Endothelial cell of umbilical vein (primary cell): ENCODE measurements around the gene USP11. TPM values are rescaled to one million over a fixed set of nuclear protein-coding genes. Genes with fewer than 3 reads are reported as not detected.

Source experiments
- BruUV-seq: library from RNA; stranded (reverse); fragments of 400-500 nt; replicated peaks from 2 replicates; lab custom pipeline; 2021; lab: Mats Ljungman, UMichigan
- CTCF ChIA-PET: fragments of 300-600, 350-600 bp; sonication (Branson Sonifier 250); formaldehyde crosslinking; loops from one replicate; lab custom pipeline; 2021; ENCODE audit warnings: antibody characterized with exemption, inconsistent platforms; lab: Charles Lee
- POLR2A ChIA-PET: fragments of 300-600, 350-600 bp; sonication (Branson Sonifier 250); formaldehyde crosslinking; loops from one replicate; lab custom pipeline; 2021; ENCODE audit warnings: antibody characterized with exemption, inconsistent platforms; lab: Charles Lee
- DNase-seq: peaks from one replicate; pipeline ENCODE4 v3.0.0-alpha.2; 2011; ENCODE audit warnings: low read depth, low spot score
- FAIRE-seq: peaks from 2 replicates; lab custom pipeline; 2011; peaks lifted over from hg19 to GRCh38; lab: Jason Lieb, UNC
- H2AFZ ChIP-seq: 2 replicates; pipeline ENCODE4 v1.6.0; 2012; ENCODE audit warnings: low read depth, low read length, control low read depth, inconsistent platforms
- H3K27ac ChIP-seq: 2 replicates; pipeline ENCODE4 v1.5.1; 2011; ENCODE audit warnings: low read depth, mild to moderate bottlenecking, control low read depth, low read length, moderate library complexity; ENCODE audit not compliant: insufficient read depth
- H3K27me3 ChIP-seq, 2 experiments: 2 replicates each; pipeline versions ENCODE4 v1.6.0 to v1.6.1; 2011; ENCODE audit warnings: low read length in 2 of 2, mixed read lengths in 1 of 2; ENCODE audit not compliant: control insufficient read depth in 2 of 2, insufficient read depth in 2 of 2
- H3K36me3 ChIP-seq, 2 experiments: 2 replicates in 1 of 2; 3 replicates in 1 of 2; pipeline ENCODE4 v1.5.1; 2011; ENCODE audit warnings: low read length in 2 of 2, mild to moderate bottlenecking in 1 of 2, moderate library complexity in 1 of 2; ENCODE audit not compliant: control insufficient read depth in 2 of 2, insufficient read depth in 2 of 2; ENCODE audit errors: extremely low read depth in 1 of 2
- H3K4me1 ChIP-seq: 3 replicates; pipeline ENCODE4 v1.5.1; 2011; ENCODE audit warnings: mild to moderate bottlenecking, low read length; ENCODE audit not compliant: control insufficient read depth, insufficient read depth; ENCODE audit errors: extremely low read depth
- H3K4me2 ChIP-seq: 2 replicates; pipeline ENCODE4 v1.6.1; 2011; ENCODE audit warnings: low read length, control low read depth, mixed read lengths; ENCODE audit not compliant: insufficient read depth
- H3K4me3 ChIP-seq, 3 experiments: fragments of 200-600 bp in 1 of 3; sonication (generic), shearing (Covaris generic) in 1 of 3; replicated peaks in 1 of 3; 2 replicates each; pipeline ENCODE4 v1.5.1; 2011 to 2016; ENCODE audit warnings: control low read depth in 3 of 3, low read length in 3 of 3, mild to moderate bottlenecking in 2 of 3, inconsistent platforms in 1 of 3, low read depth in 1 of 3, moderate library complexity in 1 of 3; ENCODE audit not compliant: insufficient read depth in 1 of 3
- H3K79me2 ChIP-seq: 2 replicates; pipeline ENCODE4 v1.6.0; 2012; ENCODE audit warnings: low read length, inconsistent platforms; ENCODE audit not compliant: control insufficient read depth, insufficient read depth
- H3K9ac ChIP-seq: replicated peaks from 2 replicates; pipeline ENCODE3; 2011; ENCODE audit warnings: low read length, control low read depth; ENCODE audit not compliant: insufficient read depth; ENCODE audit errors: extremely low read depth
- H3K9me1 ChIP-seq: replicated peaks from 3 replicates; pipeline ENCODE4 v1.6.0; 2011; ENCODE audit warnings: mild to moderate bottlenecking, low read length; ENCODE audit not compliant: control insufficient read depth, insufficient read depth; ENCODE audit errors: extremely low read depth
- H3K9me3 ChIP-seq: replicated peaks from 2 replicates; pipeline ENCODE4 v1.5.1; 2012; ENCODE audit warnings: low read length, inconsistent platforms; ENCODE audit not compliant: control insufficient read depth, insufficient read depth
- H4K20me1 ChIP-seq: replicated peaks from 2 replicates; pipeline ENCODE3; 2011; ENCODE audit warnings: mild to moderate bottlenecking, low read length; ENCODE audit not compliant: control insufficient read depth, insufficient read depth; ENCODE audit errors: extremely low read depth
- GATA2 ChIP-seq: IDR thresholded peaks from 2 replicates; pipeline ENCODE4 v1.7.0; 2011; ENCODE audit warnings: low read depth, mild to moderate bottlenecking, moderate library complexity, mixed read lengths, low read length; ENCODE audit not compliant: insufficient read length, insufficient read depth
- JUN ChIP-seq: IDR thresholded peaks from 2 replicates; pipeline ENCODE4 v1.6.1; 2011; ENCODE audit warnings: borderline replicate concordance, low read depth; ENCODE audit not compliant: insufficient read length, insufficient read depth
- POLR2A ChIP-seq: IDR thresholded peaks from 2 replicates; pipeline ENCODE4 v1.6.1; 2012; ENCODE audit warnings: low read depth, mild to moderate bottlenecking, control low read depth, low read length
- POLR2AphosphoS5 ChIP-seq: IDR thresholded peaks from 2 replicates; pipeline ENCODE4 v1.6.1; 2012; ENCODE audit warnings: low read depth, mild to moderate bottlenecking, control low read depth, low read length, moderate library complexity; ENCODE audit not compliant: insufficient read depth
- dilution Hi-C: fragments of 300-500 bp; cut with MboI; formaldehyde crosslinking; loops from one replicate; pipeline ENCODE4 v1.15.0; 2019; ENCODE audit warnings: low sequenced_read_pairs; ENCODE audit not compliant: extremely low pct_ligation_motif_present
- intact Hi-C: fragments of 100-400 bp; cut with micrococcal nuclease; formaldehyde crosslinking; loops from one replicate; pipeline ENCODE4 v1.10.0; 2022
- polyA plus RNA-seq, 4 experiments: library from polyadenylated mRNA; depleted of rRNA in 3 of 4; stranded (reverse) in 3 of 4; unstranded in 1 of 4; fragments of >200 nt; gene quantifications; 2 replicates each; pipeline versions ENCODE4 v1.2.1 to v1.2.3, GENCODE V29; 2011 to 2012; ENCODE audit warnings: missing spikeins in 1 of 4
- total RNA-seq: library from RNA; stranded (reverse); gene quantifications from 2 replicates; pipeline ENCODE4 v1.2.3, GENCODE V29; 2021
- TF ChIP-seq, protein P1 (sequence below), 2 donors: IDR thresholded peaks; 1 replicate in 1 of 2; 2 replicates in 1 of 2; pipeline ENCODE4 v1.5.1; 2011; ENCODE audit warnings: low read length in 2 of 2, mild to moderate bottlenecking in 2 of 2, moderate library complexity in 2 of 2, control low read depth in 1 of 2, inconsistent platforms in 1 of 2, low read depth in 1 of 2; ENCODE audit not compliant: insufficient read depth in 1 of 2; ENCODE audit errors: extremely low read depth in 1 of 2
- TF ChIP-seq, protein P2 (sequence below): IDR thresholded peaks from 2 replicates; pipeline ENCODE4 v1.6.1; 2011; ENCODE audit not compliant: insufficient read depth, insufficient read length

USP11 gene
- total and polyA plus RNA-seq, 2 donors (not counting 3 experiments of a cell fraction or from before 2014, with no cell fraction given) = 24.0 to 36.4 TPM

GRCh38 chrX:47228550-47229270, 4.1 kb upstream of the USP11 start:
- POLR2A ChIA-PET = no interaction called here
- no peaks in the 10 kb centered on the region for H4K20me1 ChIP-seq
- FAIRE-seq = no peak

GRCh38 chrX:47229427-47229826, 3.4 kb upstream of the USP11 start:
- DNase-seq = no peak
- no peaks in the 10 kb centered on the region for H3K27me3 ChIP-seq
- ChIA-PET POLR2A (no interaction called here), CTCF (no interaction called here)
- dilution Hi-C loops = no loop called here
- no peak overlapping the region for H2AFZ ChIP-seq
- no peaks in the 10 kb centered on the region for H3K79me2 ChIP-seq
- no peak for FAIRE-seq
- no peak overlapping the region for H3K9ac ChIP-seq
- BruUV-seq = no TSS peak
- no peaks in the 10 kb centered on the region for H4K20me1 ChIP-seq
- peaks cover 5 to 24% of the 10 kb centered on the region in 2 experiments for H3K36me3 ChIP-seq
- no peaks in the 10 kb centered on the region for H3K9me1 ChIP-seq
- no peak overlapping the region for H3K4me3 ChIP-seq
- H3K4me2 ChIP-seq = no peak overlapping the region
- no peak overlapping the region for H3K27ac ChIP-seq
- intact Hi-C loops = no loop called here
- no peak for TF ChIP-seq POLR2AphosphoS5
- TF ChIP-seq, protein P1, sequence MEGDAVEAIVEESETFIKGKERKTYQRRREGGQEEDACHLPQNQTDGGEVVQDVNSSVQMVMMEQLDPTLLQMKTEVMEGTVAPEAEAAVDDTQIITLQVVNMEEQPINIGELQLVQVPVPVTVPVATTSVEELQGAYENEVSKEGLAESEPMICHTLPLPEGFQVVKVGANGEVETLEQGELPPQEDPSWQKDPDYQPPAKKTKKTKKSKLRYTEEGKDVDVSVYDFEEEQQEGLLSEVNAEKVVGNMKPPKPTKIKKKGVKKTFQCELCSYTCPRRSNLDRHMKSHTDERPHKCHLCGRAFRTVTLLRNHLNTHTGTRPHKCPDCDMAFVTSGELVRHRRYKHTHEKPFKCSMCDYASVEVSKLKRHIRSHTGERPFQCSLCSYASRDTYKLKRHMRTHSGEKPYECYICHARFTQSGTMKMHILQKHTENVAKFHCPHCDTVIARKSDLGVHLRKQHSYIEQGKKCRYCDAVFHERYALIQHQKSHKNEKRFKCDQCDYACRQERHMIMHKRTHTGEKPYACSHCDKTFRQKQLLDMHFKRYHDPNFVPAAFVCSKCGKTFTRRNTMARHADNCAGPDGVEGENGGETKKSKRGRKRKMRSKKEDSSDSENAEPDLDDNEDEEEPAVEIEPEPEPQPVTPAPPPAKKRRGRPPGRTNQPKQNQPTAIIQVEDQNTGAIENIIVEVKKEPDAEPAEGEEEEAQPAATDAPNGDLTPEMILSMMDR (IDR thresholded peaks at IDR 0.05; ENCODE audit: extremely low read depth in 1 of 2, insufficient read depth in 1 of 2, low read depth in 1 of 2, low read length in 2 of 2) = no peak
- no peak for TF ChIP-seq POLR2A
- TF ChIP-seq, protein P2, sequence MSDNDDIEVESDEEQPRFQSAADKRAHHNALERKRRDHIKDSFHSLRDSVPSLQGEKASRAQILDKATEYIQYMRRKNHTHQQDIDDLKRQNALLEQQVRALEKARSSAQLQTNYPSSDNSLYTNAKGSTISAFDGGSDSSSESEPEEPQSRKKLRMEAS = no peak
- TF ChIP-seq JUN = no peak
- TF ChIP-seq GATA2 = no peak
- H3K9me3 ChIP-seq = no peaks in the 10 kb centered on the region
- H3K4me1 ChIP-seq = peaks cover 3% of the 10 kb centered on the region

More at GRCh38 chrX:47228550-47229270, 4.1 kb upstream of the USP11 start:
- Histone ChIP-seq H3K4me1 (peaks cover 3% of the 10 kb centered on the region), H3K4me2 (no peak overlapping the region), H3K27ac (no peak overlapping the region), H2AFZ (no peak overlapping the region), H3K27me3 (no peaks in the 10 kb centered on the region), H3K79me2 (no peaks in the 10 kb centered on the region), H3K36me3 (peaks cover 8 to 32% of the 10 kb centered on the region in 2 experiments), H3K9me1 (no peaks in the 10 kb centered on the region), H3K9ac (no peak overlapping the region), H3K9me3 (no peaks in the 10 kb centered on the region), H3K4me3 (no peak overlapping the region)
- DNase-seq = no peak
- dilution Hi-C loops = no loop called here
- CTCF ChIA-PET = no interaction called here
- BruUV-seq = TSS peak; percentile 7
- intact Hi-C loops = no loop called here
- TF ChIP-seq GATA2 = no peak
